C4-2B (cell line): Measurements from ENCODE around the gene SLC6A19.

Experiments
- ZFX ChIP-seq: fragments of 450-650 bp; IDR thresholded peaks from 2 replicates; pipeline ENCODE4 v1.6.1; 2017
- TF ChIP-seq, protein P1 (sequence below): fragments of 450-650 bp; conservative IDR thresholded peaks from 2 replicates; pipeline ENCODE4 v1.5.1; 2017; ENCODE audit warnings: mild to moderate bottlenecking

DNA sequence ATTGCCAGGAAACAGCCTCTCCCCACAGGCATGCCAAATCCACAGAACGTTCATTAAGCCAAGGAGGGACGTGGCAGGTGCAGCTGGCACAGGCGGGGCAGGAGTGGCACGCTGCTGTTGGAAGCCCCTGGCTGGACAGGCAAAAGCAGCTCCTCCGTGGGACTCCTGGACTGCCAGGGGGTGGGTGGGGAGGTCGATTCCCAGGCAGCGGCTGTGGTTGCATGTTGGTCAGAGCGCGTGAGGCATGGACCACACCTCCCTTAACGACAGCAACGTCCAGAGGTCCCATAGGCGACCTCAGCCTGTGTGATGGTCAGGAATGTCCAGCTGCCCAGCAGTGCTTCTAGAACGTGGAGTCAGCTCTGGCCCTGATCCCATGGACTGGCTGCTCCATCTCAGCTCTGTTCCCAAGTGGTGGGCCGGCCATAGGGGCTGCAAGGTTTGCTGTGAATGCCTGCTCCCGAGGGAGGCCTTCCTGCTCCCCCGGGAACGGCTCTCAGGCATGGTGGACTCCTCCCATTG, 6.9 kb downstream of the SLC6A19 start:
- TF ChIP-seq, protein P1, sequence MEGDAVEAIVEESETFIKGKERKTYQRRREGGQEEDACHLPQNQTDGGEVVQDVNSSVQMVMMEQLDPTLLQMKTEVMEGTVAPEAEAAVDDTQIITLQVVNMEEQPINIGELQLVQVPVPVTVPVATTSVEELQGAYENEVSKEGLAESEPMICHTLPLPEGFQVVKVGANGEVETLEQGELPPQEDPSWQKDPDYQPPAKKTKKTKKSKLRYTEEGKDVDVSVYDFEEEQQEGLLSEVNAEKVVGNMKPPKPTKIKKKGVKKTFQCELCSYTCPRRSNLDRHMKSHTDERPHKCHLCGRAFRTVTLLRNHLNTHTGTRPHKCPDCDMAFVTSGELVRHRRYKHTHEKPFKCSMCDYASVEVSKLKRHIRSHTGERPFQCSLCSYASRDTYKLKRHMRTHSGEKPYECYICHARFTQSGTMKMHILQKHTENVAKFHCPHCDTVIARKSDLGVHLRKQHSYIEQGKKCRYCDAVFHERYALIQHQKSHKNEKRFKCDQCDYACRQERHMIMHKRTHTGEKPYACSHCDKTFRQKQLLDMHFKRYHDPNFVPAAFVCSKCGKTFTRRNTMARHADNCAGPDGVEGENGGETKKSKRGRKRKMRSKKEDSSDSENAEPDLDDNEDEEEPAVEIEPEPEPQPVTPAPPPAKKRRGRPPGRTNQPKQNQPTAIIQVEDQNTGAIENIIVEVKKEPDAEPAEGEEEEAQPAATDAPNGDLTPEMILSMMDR: no peak
- TF ChIP-seq ZFX: no peak
